Stimulated activated CD8-positive, alpha-beta memory T cell treated with anti-CD3 and anti-CD28 coated beads, Interleukin-7, amount 100 ng/mL, for 48 hours (primary cell): Measurements from ENCODE around the gene CD84.
"Not testable (repeated sequence)": the region's sequence is repeated elsewhere in the genome, so short reads cannot be mapped to it uniquely, and the experiment has no call there.

Experiments used
- DNase-seq, 2 donors: peaks; one replicate each; pipeline ENCODE4 v3.0.0-alpha.2; 2020; ENCODE audit warnings: low read depth in 1 of 2; ENCODE audit errors: extremely low read depth in 1 of 2

CD84 gene

DNA sequence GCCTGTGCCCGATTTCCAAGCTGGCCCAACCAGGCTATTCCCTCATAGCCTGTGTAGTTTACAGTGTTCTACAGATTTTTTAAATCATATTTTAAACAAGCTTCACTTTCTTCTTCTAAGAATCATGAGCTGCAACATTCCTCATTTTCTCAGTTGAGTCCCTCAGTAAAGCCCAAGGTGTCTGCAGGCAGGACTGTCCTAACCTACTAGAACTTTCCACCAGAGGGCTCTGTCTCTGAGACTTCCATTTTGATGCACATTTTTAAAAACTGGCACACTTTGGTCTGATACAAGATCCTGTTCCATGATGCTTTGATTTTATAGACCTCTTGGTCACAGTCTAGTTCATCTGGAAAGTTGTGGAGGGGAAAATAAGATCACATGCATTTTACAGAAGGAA, 34.6 kb downstream of the CD84 start:
- no peak for DNase-seq

DNA sequence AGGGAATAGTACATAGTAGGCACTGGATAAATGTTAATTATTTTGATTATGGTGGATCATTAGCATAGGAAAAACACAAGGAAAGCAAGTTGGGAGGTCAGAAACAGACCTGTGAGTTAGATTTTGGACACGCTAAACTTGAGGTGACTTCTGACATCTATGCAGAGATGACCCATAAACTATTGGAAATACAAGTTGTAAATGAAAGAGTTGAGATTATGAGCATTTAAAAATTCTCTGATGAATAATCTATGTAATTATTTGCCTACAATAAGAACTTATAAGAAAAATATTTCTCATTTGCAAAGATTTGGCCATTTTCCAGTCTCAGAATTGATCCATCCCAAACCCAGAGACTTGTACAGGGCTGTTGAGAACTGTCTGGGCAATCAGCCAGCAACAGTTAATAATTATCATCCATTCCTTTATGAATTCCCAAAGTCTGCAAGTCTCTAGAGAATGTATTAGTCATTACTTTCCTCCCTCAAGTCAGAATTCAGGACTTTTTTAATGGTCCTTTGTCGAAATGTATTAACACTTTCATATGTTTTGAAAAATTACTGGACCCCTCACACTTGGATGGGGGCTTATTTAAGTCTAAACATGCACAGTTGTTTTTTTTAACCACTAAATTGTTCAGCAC, 36.9 kb downstream of the CD84 start:
- DNase-seq, result no peak

DNA sequence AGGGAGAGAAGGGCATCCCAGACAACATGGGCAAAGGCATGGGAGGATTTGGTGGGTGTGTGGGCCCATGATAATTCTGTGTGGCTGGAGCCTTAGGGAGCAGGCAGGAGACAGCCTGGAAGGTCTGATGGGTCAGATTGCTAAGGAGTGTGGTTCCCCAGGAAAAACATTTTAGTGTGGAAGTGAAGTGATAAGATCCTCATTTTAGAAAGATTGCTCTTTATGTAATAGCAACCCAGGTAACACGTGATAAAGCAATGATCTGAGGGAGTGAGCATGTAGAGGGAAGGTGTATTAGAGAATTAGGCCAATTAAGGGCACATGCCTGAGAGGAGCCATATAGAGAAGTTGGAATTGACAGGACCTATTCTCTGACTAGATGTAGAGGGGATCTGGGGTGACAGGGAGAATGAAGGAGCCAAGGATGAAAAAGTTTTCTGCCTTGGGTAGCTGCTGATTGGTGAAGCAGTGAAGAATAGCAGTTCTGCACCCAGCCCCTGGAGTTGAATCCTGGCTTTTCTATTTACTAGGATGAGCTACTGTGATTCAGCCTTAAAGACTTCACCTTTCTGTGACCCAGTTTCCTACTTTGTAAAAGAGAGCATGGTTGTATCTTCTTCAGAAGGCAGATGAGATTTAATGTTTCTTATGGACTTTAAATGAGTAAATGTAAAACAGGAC, 37.5 kb downstream of the CD84 start:
- no peak for DNase-seq

DNA sequence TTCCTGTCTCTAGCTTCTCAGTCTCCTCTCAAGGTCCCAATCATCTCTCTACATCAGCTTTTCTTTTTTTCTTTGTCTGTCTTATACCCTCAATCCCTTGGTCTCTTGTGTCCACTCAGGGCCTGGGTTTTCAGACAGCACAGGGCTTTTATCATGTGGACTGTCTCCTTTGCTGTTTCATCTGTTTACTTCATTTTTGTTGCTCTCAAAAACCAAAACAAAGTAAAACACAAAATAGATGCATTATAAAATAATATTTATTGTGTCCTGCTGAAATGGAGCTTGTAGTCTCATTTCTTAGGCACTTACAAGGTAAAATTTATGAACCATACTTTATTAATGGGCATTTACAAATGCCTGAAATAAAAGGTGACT, 38.5 kb downstream of the CD84 start:
- DNase-seq, result no peak

DNA sequence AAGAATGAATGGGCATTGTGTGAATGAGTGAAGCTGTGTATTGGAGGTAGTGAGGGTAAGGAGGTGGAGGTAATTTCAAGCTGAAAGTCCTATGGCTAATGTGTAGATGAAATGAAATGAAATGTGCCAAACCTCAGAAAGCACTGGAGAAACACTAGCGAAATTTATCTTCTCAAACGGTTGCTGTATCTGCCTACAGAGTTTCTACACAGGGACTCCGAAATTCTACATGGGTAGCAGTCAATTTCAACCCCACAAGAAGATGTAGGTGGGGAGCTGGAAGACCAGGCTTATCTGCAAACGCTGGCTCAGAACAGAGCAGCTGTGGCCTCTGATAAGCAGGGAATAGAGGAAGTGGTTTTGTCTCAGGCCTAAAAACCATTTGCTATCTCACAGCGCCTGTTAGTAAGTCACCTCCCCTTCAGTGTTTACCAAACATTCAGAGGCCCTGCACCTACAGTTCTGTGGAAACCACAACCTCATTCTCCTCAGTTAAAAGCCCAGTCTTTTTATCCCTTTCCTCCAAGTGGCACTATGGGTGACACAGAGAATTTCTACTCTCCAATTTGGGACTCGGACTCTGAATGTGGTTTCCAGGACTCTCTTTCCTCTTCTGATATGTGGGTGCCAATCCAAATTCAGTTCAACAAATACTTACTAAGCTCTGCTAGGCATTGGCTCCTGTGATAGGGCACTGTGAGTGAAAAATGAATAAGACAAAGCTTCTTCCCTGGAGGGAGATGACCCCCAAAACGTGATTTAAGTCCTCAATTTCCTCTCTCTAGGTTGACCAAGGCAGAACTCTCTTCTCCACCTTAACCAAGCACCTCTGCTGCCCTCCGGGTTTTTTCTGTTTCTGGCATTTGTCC, 39.1 kb downstream of the CD84 start:
- peak in 1 of 2 donors; percentile 45 for DNase-seq

DNA sequence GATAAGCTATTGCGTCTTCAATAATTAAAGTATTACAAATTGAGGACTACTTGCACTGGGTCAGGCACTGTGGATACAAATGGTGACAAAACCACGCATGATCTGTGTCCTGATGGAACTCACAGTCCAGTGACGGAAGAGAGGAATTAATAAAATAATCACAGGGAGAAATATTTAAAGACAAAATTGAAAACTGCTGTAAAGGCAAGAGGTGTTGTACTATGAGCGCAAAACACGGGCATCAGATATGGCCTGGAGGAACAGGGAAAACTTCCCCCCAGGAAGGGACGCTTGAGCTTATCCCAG, 39.7 kb downstream of the CD84 start:
- DNase-seq, result no peak

DNA sequence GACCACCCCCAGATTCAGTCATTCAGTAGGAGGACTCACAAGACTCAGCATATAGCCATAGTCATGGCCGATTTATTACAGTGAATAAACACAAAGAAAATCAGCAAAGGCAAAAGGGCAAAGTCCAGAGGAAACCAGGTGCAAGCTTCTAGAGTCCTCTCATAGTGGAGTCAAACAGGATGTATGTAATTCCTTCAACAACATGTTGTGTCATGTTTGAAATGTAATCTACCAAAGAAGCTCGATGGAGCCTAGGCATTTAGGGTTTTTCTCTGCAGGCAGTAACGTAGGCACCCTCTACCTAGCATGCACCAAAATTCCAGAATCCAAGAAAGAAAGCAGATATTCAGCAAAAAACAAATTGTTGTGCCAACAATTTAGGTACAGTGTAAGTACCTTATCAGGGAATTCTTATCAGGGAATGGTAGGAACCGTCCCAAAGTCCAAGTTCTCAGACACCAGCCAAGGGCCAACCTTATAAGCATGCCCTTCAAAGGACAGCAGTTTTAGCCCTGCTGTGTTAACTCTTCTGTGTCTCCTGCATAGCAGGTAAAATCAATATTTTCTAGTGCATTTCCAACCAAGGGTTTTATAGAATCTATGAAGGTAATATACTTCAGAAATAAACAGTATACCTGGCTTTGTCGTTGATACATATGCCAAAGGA, 40.2 kb downstream of the CD84 start:
- no peak for DNase-seq

DNA sequence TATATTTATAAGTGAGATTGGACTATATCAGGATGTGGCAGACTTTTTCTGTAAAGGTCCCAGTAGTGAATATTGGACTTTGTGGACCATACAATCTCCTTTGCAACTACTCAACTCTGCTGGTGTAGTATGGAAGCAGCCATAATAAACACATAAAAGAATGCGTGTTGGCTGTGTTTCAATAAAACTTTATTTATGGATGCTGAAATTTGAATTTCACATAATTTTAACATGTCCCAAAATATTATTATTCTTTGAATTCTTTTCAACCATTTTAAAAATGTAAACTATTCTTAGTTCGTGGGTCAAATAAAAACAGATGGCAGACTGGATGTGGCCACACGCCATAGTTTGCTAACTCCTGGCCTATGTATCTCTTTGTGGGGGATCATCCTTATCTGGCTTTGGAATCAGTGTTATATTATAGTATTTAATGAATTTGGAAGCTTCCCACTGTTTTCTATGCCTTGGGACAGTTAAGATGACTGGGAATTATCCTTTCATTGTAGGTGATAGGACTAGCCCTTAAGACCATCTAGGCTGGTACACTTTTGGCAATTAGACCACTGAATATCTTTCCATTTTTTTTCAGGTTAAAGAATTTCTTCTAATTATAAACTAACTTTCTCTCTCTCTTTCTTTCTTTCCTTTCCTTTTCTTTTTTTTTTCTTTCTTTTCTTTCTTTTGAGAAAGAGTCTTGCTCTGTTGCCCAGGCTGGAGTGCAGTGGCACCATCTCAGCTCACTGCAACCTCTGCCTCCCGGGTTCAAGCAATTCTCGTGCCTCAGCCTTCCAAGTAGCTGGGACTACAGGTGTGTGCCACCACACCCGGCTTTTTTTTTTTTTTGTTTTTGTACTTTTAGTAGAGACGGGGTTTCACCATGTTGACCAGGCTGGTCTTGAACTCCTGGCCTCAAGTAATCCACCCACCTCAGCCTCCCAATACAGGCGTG, 41.3 kb downstream of the CD84 start:
- DNase-seq, result no peak

DNA sequence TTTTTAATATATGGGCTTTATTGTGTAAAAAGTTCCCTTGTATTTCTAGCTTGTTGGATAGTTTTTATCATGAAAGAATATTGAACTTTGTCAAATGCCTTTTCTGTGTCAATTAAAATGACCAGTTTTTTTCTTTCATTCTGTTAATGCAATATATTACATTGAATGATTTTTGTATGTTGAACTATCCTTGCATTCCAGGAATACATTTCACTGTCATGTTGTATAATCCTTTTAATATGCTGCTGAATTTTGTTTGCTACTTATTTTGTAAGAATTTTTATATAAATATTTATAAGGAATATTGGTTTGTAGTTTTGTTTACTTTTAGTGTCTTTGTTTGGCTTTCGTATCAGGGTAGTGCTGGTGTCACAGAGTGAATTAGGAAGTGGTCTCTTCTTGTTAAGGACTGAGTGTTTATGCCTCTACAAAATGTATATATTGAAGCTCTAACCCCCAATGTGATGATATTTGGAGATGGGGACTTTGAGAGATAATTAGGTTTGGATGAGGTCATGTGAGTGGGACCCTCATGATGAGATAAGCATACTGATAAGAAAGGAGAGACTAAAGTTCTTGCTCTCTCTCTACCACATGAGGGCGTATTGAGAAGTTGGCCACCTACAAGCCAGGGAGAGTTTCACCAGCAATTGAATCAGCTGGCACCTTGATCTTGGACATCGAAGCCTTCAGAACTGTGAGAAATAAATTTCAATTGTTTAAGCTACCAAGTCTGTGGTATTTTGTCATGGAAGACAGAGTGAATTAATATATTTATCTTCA, 44.3 kb downstream of the CD84 start:
- DNase-seq, result no peak

DNA sequence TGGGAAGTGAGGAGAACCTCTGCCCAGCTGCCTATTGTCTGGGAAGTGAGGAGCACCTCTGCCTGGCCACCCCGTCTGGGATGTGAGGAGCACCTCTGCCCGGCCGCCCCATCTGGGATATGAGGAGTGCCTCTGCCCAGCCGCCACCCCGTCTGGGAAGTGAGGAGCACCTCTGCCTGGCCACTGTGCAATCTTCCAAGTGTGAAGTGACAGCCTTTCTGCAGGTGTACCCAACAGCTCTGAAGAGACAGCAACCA, 46.8 kb downstream of the CD84 start:
- not testable (repeated sequence) for DNase-seq

DNA sequence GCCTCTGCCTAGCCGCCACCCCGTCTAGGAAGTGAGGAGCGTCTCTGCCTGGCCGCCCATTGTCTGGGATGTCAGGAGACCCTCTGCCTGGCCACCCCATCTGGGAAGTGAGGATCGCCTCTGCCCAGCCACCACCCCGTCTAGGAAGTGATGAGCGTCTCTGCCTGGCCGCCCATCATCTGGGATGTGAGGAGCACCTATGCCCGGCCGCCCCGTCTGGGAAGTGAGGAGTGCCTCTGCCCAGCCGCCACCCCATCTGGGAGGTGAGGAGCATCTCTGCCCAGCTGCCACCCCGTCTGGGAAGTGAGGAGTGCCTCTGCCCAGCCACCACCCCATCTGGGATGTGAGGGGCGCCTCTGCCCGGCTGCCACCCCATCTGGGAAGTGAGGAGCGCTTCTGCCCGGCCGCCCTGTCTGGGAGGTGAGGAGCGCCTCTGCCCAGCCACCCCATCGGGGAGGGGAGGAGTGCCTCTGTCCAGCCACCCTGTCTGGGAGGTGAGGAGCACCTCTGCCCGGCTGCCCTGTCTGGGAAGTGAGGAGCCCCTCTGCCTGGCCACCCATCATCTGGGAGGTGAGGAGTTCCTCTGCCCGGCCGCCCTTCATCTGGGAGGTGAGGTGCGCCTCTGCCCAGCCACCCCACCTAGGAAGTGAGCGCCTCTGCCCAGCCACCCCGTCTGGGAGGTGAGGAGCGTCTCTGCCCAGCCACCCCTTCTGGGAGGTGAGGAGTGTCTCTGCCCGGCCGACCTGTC, 47.3 kb downstream of the CD84 start:
- not testable (repeated sequence) for DNase-seq

DNA sequence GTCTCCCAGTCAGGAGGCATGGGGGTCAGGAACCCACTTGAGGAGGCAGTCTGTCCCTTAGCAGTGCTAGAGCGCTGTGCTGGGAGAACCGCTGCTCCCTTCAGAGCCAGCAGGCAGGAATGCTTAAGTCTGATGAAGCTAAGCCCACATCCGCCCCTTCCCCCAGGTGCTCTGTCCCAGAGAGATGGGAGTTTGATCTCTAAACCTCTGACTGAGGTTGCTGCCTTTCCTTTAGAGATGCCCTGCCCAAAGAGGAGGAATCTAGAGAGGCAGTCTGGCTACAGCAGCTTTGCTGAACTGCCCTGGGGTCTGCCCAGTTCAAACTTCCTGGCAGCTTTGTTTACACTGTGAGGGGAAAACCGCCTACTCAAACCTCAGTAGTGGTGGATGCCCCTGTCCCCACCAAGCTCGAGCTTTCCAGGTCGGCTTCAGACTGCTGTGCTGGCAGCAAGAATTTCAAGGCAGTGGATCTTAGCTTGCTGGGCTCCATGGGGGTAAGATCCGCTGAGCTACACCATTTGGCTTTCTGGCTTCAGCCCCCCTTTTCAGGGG, 49.8 kb downstream of the CD84 start:
- not testable (repeated sequence) for DNase-seq

DNA sequence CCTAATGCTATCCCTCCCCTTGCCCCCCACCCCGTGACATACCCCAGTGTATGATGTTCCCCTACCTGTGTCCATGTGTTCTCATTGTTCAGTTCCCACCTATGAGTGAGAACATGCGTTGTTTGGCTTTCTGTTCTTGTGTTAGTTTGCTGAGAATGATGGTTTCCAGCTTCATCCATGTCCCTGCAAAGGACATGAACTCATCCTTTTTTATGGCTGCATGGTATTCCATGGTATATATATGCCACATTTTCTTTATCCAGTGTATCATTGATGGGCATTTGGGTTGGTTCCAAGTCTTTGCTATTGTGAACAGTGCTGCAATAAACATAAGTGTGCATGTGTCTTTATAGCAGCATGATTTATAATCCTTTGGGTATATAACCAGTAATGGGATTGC, 55.5 kb downstream of the CD84 start:
- not testable (repeated sequence) for DNase-seq

DNA sequence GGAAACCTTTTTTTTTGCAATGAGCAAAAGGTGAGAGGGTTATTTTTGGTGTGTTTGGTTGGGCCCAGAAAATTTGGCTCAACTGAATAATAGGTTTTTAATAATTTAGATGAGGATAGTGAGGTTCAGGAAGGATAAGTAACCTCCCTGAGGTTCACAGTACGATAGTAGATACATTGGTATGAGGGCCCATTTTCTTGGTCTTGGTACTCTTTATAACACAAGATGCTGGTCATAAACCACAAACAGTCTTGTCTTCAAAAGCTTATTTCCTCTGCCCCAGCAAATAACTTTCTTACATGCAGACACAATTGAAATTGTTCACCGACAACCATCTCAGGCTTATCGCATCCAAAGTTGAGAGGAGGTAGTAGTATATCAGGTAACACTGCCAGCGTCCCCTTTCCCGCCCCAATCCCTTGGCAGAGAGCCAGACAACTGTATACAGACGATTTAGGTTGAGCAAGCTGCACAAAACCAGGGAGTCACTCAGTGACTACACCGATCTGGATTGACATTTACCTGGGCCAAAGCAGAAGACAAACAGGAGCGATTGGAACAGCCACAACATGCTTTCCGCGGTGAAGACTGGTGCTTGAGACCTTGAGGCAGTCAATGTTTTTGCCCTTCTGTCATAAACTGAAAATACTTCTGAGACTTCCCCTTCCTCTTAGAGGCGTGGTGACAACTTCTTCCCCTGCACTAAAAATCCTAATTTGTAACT, 56.5 kb downstream of the CD84 start, which contains the start of gene SLAMF6:
Gene SLAMF6 (minus strand): TSS at position 634 of the 724 bp plus-strand sequence. CDS start 63 bp downstream, at position 571.
- peak in 1 of 2 donors; percentile 20 for DNase-seq

DNA sequence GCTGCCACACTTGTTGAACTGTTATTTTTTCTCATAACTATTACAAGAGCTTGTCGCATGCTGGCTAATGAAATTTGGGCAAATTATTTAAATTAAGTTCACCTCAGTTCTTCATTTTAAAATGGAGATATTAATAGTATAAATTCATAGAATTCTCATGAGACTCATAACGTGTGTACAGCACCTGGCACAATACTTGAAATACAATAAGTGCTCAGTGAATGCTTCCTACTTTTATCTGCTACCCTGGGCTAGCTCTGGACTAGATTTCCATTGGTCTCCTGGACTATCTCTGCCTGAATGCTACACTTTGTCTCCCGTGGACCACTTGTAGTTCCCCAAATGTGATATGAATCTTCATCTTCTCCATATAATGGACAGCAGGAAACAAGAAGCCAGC, 57.2 kb downstream of the CD84 start:
- no peak for DNase-seq

DNA sequence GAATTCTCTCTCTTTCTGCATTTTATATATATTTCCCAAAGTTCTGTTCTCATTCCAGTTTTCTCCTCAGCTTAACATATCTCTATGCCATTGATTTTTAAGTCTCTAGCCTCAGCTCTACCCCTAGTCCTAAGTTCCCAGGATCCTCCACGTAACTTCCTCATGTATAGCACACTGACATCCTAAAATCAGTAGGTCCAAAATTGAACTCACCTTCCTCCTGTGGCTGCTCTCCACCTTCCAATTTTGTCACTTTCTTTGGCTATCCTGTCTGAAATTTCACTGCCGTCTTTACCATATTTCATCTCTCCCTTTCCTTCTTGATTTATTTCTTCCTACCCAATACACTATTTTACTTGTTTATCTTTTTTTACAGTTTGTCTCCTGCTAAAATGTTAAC, 57.7 kb downstream of the CD84 start:
- DNase-seq, result no peak

DNA sequence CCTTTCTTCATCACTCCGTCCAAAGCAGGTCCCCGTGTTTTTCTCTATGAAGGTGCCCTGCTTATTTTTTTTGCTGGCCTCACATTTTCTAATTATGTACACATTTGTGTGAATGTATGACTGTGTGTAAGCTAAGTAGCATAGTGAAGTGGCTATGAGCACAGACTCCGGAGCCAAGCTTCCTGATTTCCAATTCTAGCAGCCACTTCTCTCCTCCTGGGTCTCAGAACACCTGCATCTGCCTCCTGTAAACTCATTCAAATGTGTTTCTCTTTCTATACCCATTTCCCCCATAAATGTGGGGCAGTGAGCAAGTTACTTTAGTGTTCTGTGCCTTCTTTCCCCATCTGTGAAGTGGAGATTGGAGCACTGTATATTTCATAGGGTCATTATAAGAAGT, 58.3 kb downstream of the CD84 start:
- DNase-seq, result no peak

DNA sequence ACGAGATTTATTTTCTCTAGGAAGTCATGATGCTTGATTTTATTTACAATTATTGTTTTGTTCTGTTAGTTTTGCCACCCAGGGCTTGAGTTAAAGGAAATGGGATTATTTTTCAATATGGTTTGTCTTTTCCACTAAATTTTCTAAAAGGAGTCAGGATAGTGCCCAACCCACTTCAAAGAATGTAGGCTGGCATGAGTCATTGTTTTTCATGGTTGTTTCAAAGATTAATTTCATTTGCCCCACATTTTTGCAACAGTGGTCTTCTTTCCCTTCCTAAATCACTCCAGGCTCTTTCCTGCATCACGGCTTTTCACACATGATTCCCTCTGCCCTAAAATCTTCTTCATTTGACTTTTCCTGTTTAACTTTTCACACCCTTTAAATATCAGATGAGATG, 58.7 kb downstream of the CD84 start:
- DNase-seq, result no peak
